Measurements from ENCODE around the gene ATP6V0A1.

- TF ChIP-seq CTCF (IDR thresholded peaks at IDR 0.05; ENCODE audit: low read depth, low read length) (no peak), POLR2A (IDR thresholded peaks at IDR 0.05; ENCODE audit: extremely low read depth, insufficient read length) (no peak), MAX (IDR thresholded peaks at IDR 0.05; ENCODE audit: low read depth, low read length) (no peak)
These were observed 27.0 kb downstream of the ATP6V0A1 start for GRCh38 chr17:42485680-42486079.

Measured in NB4 (cell line).